T1000 (cell line): Measurements from ENCODE around the gene C14orf132.
A peak's percentile ranks its signal among the peaks of the same experiment; 100 is the strongest.
"Not testable (repeated sequence)": the region's sequence is repeated elsewhere in the genome, so short reads cannot be mapped to it uniquely, and the experiment has no call there.

ENCODE experiments used
- DNase-seq: peaks from one replicate; lab custom pipeline; 2025; ENCODE audit warnings: mixed read lengths; lab: John Stamatoyannopoulos, UW

C14orf132 gene

DNA sequence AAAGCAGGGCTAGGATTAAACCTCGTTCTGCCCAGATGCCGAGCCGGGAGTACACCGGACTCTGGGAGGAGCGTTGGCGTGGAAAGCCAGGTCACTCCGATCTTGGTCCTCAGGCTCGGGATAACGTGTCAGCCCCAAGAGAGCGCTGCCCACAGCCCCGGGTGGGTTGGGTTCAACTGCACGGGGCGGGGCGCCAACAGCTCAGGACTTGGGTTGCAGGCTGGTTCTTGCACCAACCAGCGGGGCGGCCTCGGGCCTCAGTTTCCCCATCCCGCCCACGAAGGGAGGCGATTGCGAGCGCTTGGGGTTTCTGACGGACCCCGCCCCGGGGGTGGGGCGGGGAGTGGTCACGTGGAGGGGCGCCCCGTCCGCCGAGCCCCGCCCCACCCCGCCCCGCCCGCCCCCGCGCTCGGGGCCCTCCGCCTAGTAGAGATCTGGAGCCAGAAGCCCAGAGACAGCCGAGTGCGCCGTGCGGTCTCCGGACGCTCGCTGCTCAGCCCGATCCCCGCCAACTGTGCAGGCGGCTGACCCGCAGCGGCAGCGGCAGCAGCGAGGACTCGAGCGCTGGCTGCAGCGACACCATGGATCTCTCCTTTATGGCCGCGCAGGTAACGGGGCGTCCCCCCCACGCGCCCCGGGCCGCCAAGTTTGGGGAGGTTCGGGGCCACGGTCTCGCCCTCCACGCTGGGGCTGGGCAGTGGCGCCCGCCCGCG is at the start of gene C14orf132:
Gene C14orf132 (plus strand): TSS at position 443 of the 713 bp plus-strand sequence. CDS start 139 bp downstream, at position 582.
- DNase-seq: peak; percentile 55

DNA sequence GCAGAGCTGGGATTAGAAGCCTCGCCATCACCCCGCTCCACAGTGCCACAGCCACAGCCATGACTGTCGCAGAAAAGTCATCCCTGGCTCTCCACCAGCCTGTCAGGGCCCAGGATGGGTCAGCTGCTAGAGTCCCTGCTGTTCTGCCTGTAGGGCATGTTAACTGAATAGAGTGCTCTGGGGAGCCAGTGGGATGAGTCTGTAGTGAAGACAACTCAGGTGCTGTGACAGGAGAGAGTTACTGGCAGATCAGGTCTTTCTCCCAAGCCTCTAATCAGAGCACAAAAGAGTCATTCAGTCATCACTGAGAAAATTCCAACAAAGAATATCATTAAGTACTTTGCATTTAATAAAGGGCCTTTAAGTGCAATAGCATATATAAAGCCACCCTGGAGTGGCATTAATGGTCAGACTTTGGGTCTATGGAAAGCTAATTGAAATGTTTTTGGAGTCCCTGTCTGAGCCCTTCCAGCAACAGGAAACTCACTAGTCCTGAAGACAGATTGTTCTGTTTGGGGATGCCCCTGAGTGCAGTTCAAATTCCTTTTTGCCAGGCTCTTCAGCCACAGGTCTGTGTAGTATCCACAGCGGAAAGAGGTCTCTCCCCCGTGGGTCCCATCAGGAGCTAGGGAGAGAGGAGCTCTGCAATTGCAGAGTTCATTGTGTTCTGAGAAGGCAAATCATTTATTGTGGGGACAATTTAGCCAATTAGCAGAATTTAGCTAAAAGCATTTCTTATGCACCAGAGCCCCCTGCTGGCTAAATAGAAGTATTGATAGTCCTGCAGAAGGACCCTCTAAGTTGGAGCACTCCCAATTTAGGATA is 45.2 kb upstream of the C14orf132 start:
- peak; percentile 5 for DNase-seq

GRCh38 chr14:95994593-95994928 is 44.6 kb upstream of the C14orf132 start:
- DNase-seq: no peak

GRCh38 chr14:95998656-95999055 is 40.5 kb upstream of the C14orf132 start:
- DNase-seq: no peak

GRCh38 chr14:96001866-96002497 is 37.2 kb upstream of the C14orf132 start:
- DNase-seq: peak; percentile 11

- no peak for DNase-seq
Measured at GRCh38 chr14:96002498-96002884, 36.7 kb upstream of the C14orf132 start.

DNA sequence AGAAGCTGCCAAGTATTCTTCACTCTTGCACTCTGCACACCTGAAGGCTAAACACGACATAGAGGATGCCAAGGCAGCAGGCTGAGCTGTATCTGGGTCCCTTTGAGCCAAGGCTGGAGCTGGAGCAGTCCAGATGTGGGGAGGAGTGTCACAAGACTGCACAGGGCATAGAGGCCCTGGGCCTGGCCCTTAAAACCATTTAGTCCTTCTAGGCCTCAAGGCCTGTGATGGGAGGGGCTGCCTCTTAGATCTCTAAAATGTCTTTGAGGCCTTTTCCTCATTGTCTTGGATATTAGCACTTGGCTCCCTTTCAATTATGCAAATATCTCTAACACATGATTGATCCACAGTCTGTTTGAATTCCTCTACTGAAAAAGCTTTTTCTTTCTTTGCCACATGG is 28.0 kb upstream of the C14orf132 start:
- no peak for DNase-seq

- no peak for DNase-seq
Measured at GRCh38 chr14:96011607-96012006, 27.6 kb upstream of the C14orf132 start.

GRCh38 chr14:96012757-96013156 is 26.4 kb upstream of the C14orf132 start:
- DNase-seq: not testable (repeated sequence)

- no peak for DNase-seq
Measured at GRCh38 chr14:96014176-96014575, 25.0 kb upstream of the C14orf132 start.

DNA sequence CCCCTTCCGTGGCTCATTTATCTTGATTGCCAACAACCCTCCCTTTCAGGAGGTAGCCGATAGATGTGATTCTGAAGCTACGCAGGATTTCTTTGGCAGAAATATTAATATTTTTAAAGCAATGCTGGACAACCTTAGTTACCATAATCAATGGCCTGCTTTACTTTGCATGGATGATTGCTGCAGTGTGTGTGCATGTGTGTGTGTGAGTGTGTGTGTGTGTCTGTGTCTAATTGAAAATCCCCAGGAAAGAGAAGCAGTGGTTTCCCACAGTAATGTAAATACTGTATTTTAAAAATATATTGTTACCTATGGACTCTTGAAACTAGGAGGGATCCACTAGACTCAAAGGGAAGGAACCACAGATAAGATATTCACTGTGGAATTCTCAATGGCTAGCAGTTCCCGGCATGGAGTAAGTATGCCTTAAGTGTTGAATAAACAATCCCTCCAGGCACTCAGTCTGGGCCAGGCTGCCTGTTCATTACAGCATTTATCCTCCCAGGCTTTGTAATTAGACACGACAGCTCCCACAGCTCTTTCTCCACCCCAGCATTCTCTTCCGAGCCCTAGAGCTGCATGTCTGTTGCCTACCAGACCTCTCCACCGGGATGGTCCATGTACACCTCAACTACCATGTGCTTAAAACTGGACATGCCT is 22.5 kb upstream of the C14orf132 start:
- DNase-seq: no peak

DNA sequence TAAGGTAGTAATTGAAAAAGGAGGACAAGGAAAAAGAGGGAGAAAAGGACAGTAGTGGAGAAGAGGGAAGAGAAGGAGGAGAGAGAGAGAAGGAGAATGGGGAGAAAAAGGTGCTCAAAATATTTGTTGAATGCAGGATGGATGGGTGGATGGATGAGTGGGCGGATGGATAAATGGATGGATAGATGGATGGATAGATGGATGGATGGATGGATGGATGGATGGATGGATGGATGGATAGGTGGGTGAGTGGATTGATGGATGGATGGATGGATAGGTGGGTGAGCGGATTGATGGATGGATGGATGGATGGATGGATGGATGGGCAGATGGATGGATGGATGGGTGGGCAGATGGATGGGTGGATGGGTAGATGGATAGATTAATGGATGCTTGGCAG is 21.3 kb upstream of the C14orf132 start:
- no peak for DNase-seq

- DNase-seq: no peak
Measured at GRCh38 chr14:96027431-96028355, 11.5 kb upstream of the C14orf132 start.

GRCh38 chr14:96029089-96029645 is 10.0 kb upstream of the C14orf132 start:
- DNase-seq: no peak

DNA sequence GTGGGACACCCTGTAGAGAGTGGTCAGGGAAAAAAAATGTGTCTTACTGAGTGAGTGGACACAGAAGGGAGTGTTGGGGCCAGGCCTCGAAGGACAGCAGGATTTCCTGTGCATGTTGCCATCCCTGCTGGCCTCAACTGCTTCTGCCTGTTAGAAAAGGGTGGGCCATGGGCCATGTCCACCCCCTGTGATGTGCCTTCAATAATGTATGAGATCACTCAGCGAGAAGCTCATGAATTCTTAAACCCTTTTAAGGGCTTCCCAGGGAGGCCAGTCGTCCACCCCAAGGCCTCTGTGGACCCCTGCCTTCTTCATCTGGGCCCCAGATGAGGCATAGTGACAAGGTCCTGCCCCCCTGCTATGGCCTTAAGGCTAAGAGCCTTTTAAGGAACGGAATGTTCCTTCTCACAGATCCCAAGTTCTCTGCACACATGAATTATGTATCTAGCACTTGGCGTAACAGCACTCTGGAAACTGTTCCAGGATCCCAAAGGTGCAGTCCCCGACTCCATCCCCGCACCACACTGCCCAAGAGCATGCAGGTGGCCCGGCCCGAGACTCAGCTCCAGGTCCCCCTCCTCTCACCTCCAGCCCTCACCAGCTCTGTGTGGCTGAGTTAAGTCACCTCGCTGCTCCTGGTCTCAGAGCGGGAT is 8.9 kb upstream of the C14orf132 start:
- no peak for DNase-seq

DNA sequence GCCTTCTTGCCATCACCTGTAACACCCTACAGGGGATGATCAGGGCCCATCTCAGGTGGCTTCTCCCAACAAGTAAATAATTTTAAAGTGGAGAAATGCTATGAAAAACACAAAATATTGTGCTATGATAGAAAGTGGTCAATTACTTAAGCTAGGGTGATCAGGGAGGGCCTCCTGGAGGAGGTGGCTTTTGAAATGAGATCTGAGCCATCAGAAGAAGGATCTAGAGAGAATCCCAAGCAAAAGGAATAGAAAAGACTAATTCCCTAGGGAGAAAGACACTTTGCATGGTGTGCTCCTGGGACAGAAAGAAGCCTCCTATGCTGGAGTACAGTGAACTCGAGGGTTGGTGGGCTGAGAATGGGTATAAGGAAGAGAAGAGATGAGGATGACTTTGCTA is 7.5 kb upstream of the C14orf132 start:
- DNase-seq: no peak

GRCh38 chr14:96035456-96035855 is 3.7 kb upstream of the C14orf132 start:
- DNase-seq: no peak

GRCh38 chr14:96037891-96038557 is 1.1 kb upstream of the C14orf132 start:
- no peak for DNase-seq

DNA sequence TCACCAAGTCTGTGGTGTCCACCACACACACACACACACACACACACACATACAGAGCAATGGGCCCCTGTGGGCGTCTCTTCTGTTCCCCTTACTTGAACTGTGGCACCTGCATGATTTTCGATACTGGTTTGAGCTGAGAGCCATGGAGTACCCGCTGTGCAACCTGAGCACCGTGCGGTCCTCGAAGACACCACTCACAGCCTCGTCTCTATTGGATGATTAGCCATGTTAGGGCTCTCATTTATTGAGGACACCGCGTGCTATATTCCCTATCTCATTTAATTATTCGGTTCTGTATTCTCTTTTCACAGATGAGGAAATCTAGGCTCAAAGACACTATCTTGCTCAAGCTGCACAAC is 623 bp upstream of the C14orf132 start:
- DNase-seq: no peak
